Measurements from ENCODE around the gene PTGES2. TPM values are rescaled to one million over a fixed set of nuclear protein-coding genes. Genes with fewer than 3 reads are reported as not detected.

The PTGES2 gene
- total RNA-seq, 2 experiments from 2014 or later = 68.1 to 76.3 TPM

- H3K79me2 ChIP-seq (ENCODE audit: insufficient read depth, low read depth, low read length) = peaks cover 14% of the 10 kb centered on the region
- peaks cover 17% of the 10 kb centered on the region for H3K4me1 ChIP-seq (ENCODE audit: insufficient read depth, low read length, poor library complexity, severe bottlenecking)
- no peak overlapping the region for H3K4me3 ChIP-seq (ENCODE audit: low read depth, low read length, poor library complexity, severe bottlenecking)
- H3K36me3 ChIP-seq (ENCODE audit: insufficient read depth, low read length) = peaks cover 66% of the 10 kb centered on the region
- TF ChIP-seq EZH2phosphoT487 (IDR thresholded peaks at IDR 0.05; ENCODE audit: borderline replicate concordance, low read depth, low read length) (no peak), CTCF (conservative IDR thresholded peaks at IDR 0.05; ENCODE audit: low read length) (no peak)
- DNase-seq (ENCODE audit: low spot score) = no peak
- no TSS peak for BruUV-seq (replicated peaks)
- H3K27ac ChIP-seq (ENCODE audit: low read depth, low read length, poor library complexity, severe bottlenecking) = no peak overlapping the region
- POLR2A ChIA-PET = no interaction called here
- no peaks in the 10 kb centered on the region for H3K9me3 ChIP-seq (ENCODE audit: low read length)
- CTCF ChIA-PET (ENCODE audit: unreplicated experiment) = no interaction called here
- H3K9me2 ChIP-seq (ENCODE audit: insufficient read depth, low read length) = no peaks in the 10 kb centered on the region
- H2AFZ ChIP-seq (ENCODE audit: low read length) = no peak overlapping the region
- H4K20me1 ChIP-seq (ENCODE audit: insufficient read depth, low read length) = 0 out of 2 replicates have a peak, but pooled peaks cover 7% of the 10 kb centered on the region
- no peak overlapping the region for H3K4me2 ChIP-seq (ENCODE audit: low read length)
- intact Hi-C loops (cut with micrococcal nuclease; ENCODE audit: unreplicated experiment) = no loop called here
Measured at GRCh38 chr9:128121466-128121810, 6.1 kb downstream of the PTGES2 start.

GRCh38 chr9:128120741-128121465, 6.6 kb downstream of the PTGES2 start:
- Histone ChIP-seq H3K4me2 (ENCODE audit: low read length) (no peak overlapping the region), H3K79me2 (ENCODE audit: insufficient read depth, low read depth, low read length) (peaks cover 9% of the 10 kb centered on the region), H3K36me3 (ENCODE audit: insufficient read depth, low read length) (peaks cover 71% of the 10 kb centered on the region), H3K9me2 (ENCODE audit: insufficient read depth, low read length) (no peaks in the 10 kb centered on the region), H3K4me1 (ENCODE audit: insufficient read depth, low read length, poor library complexity, severe bottlenecking) (peaks cover 12% of the 10 kb centered on the region), H4K20me1 (ENCODE audit: insufficient read depth, low read length) (0 out of 2 replicates have a peak, but pooled peaks cover 7% of the 10 kb centered on the region), H3K27ac (ENCODE audit: low read depth, low read length, poor library complexity, severe bottlenecking) (no peak overlapping the region), H3K4me3 (ENCODE audit: low read depth, low read length, poor library complexity, severe bottlenecking) (no peak overlapping the region), H2AFZ (ENCODE audit: low read length) (no peak overlapping the region), H3K9me3 (ENCODE audit: low read length) (no peaks in the 10 kb centered on the region)
- BruUV-seq (replicated peaks) = no TSS peak
- POLR2A ChIA-PET = no interaction called here
- CTCF ChIA-PET (ENCODE audit: unreplicated experiment) = no interaction called here
- intact Hi-C loops (cut with micrococcal nuclease; ENCODE audit: unreplicated experiment) = no loop called here
- DNase-seq (ENCODE audit: low spot score) = no peak
- no peak for TF ChIP-seq EZH2phosphoT487 (IDR thresholded peaks at IDR 0.05; ENCODE audit: borderline replicate concordance, low read depth, low read length)
- TF ChIP-seq CTCF (conservative IDR thresholded peaks at IDR 0.05; ENCODE audit: low read length) = no peak

GRCh38 chr9:128120061-128120740, 7.3 kb downstream of the PTGES2 start:
- Histone ChIP-seq H3K9me2 (ENCODE audit: insufficient read depth, low read length) (no peaks in the 10 kb centered on the region), H3K4me1 (ENCODE audit: insufficient read depth, low read length, poor library complexity, severe bottlenecking) (peaks cover 5% of the 10 kb centered on the region), H3K27ac (ENCODE audit: low read depth, low read length, poor library complexity, severe bottlenecking) (no peak overlapping the region), H3K79me2 (ENCODE audit: insufficient read depth, low read depth, low read length) (peaks cover 2% of the 10 kb centered on the region; the same call in 1 of the 2 replicates), H3K9me3 (ENCODE audit: low read length) (no peaks in the 10 kb centered on the region), H3K36me3 (ENCODE audit: insufficient read depth, low read length) (peaks cover 72% of the 10 kb centered on the region), H4K20me1 (ENCODE audit: insufficient read depth, low read length) (0 out of 2 replicates have a peak, but pooled peaks cover 2% of the 10 kb centered on the region), H3K4me2 (ENCODE audit: low read length) (no peak overlapping the region), H3K4me3 (ENCODE audit: low read depth, low read length, poor library complexity, severe bottlenecking) (no peak overlapping the region), H2AFZ (ENCODE audit: low read length) (no peak overlapping the region)
- no peak for DNase-seq (ENCODE audit: low spot score)
- BruUV-seq (replicated peaks) = no TSS peak
- intact Hi-C loops (cut with micrococcal nuclease; ENCODE audit: unreplicated experiment) = no loop called here
- ChIA-PET POLR2A (no interaction called here), CTCF (ENCODE audit: unreplicated experiment) (no interaction called here)
- TF ChIP-seq EZH2phosphoT487 (IDR thresholded peaks at IDR 0.05; ENCODE audit: borderline replicate concordance, low read depth, low read length) (no peak), CTCF (conservative IDR thresholded peaks at IDR 0.05; ENCODE audit: low read length) (no peak)
